T-helper 17 cell (primary cell): ENCODE data around the gene SEPTIN3. TPM values are rescaled to one million over a fixed set of nuclear protein-coding genes. Genes with fewer than 3 reads are reported as not detected.
"Not testable (repeated sequence)": the region's sequence is repeated elsewhere in the genome, so short reads cannot be mapped to it uniquely, and the experiment has no call there.

Source experiments
- ATAC-seq: fragments of 150-1000 bp; cut with Tn5 transposase; 2 replicates; pipeline ENCODE4 v1.10.0; 2021; ENCODE audit warnings: mild to moderate bottlenecking, moderate library complexity
- DNase-seq, 3 donors: peaks; one replicate each; pipeline versions ENCODE4 v3.0.0 to v3.0.0-alpha.2; 2020 to 2021
- H3K9me3 ChIP-seq: one replicate; pipeline ENCODE4 v1.7.0; 2013; ENCODE audit warnings: low read length, mild to moderate bottlenecking; ENCODE audit not compliant: control insufficient read depth, poor library complexity, severe bottlenecking
- H3K27ac Mint-ChIP-seq: one replicate; pipeline ENCODE4 v1.8.0; 2022; ENCODE audit warnings: mild to moderate bottlenecking, moderate library complexity, mixed read lengths
- H3K27me3 Mint-ChIP-seq: one replicate; pipeline ENCODE4 v1.8.0; 2022; ENCODE audit warnings: mixed read lengths
- H3K36me3 Mint-ChIP-seq: one replicate; pipeline ENCODE4 v1.8.0; 2022; ENCODE audit warnings: low read depth, mixed read lengths
- H3K4me1 Mint-ChIP-seq: one replicate; pipeline ENCODE4 v1.8.0; 2022; ENCODE audit warnings: mild to moderate bottlenecking, mixed read lengths
- H3K4me3 Mint-ChIP-seq: one replicate; pipeline ENCODE4 v1.8.0; 2022; ENCODE audit warnings: mild to moderate bottlenecking, moderate library complexity, mixed read lengths
- total RNA-seq, 4 donors: library from RNA in 2 of 4; stranded (reverse) in 2 of 4; gene quantifications; one replicate each; pipeline ENCODE4 v1.2.3 and lab custom pipeline; 2022 to 2026

SEPTIN3 gene
- total RNA-seq, 2 donors from 2014 or later, result 0.42 TPM; not detected in 1

- not testable (repeated sequence) for H3K9me3 ChIP-seq, H3K4me3 Mint-ChIP-seq, H3K27me3 Mint-ChIP-seq, DNase-seq, ATAC-seq, H3K36me3 Mint-ChIP-seq
- Mint-ChIP-seq H3K4me1 (peaks cover 12% of the 10 kb centered on the region), H3K27ac (peak overlapping the region; percentile 56)
Measured at GRCh38 chr22:41948928-41949296, 20.3 kb upstream of the SEPTIN3 start.

- ATAC-seq (no peak), DNase-seq (no peak)
- H3K9me3 ChIP-seq, result no peaks in the 10 kb centered on the region
- no peak overlapping the region for H3K4me3 Mint-ChIP-seq
- H3K27ac Mint-ChIP-seq, result no peak overlapping the region
- H3K4me1 Mint-ChIP-seq, result peaks cover 12% of the 10 kb centered on the region
- no peaks in the 10 kb centered on the region for H3K36me3 Mint-ChIP-seq
- no peaks in the 10 kb centered on the region for H3K27me3 Mint-ChIP-seq
Measured at GRCh38 chr22:41949297-41949965, 19.8 kb upstream of the SEPTIN3 start.

- Mint-ChIP-seq H3K27ac (no peak within 1 kb of the TSS), H3K4me3 (no peak within 1 kb of the TSS), H3K4me1 (peaks cover 5% of the 10 kb centered on the region), H3K36me3 (no peaks in the 10 kb centered on the region), H3K27me3 (no peaks in the 10 kb centered on the region)
- ATAC-seq (no peak), DNase-seq (no peak)
- no peaks in the 10 kb centered on the region for H3K9me3 ChIP-seq
Measured at GRCh38 chr22:41951898-41952474, 17.3 kb upstream of the SEPTIN3 start, which contains the start of gene SMIM45. Gene SMIM45 (plus strand): TSS chr22:41952150.

- Mint-ChIP-seq H3K36me3 (no peaks in the 10 kb centered on the region), H3K4me3 (no peak overlapping the region), H3K27me3 (no peaks in the 10 kb centered on the region), H3K4me1 (peaks cover 6% of the 10 kb centered on the region), H3K27ac (no peak overlapping the region)
- H3K9me3 ChIP-seq, result no peaks in the 10 kb centered on the region
- ATAC-seq, result no peak
- DNase-seq, result no peak
Measured at GRCh38 chr22:41952713-41953112, 16.5 kb upstream of the SEPTIN3 start.

GRCh38 chr22:41957941-41958556 lies 11.2 kb upstream of the SEPTIN3 start:
- H3K36me3 Mint-ChIP-seq, result no peaks in the 10 kb centered on the region
- DNase-seq, result no peak
- ATAC-seq, result peak; percentile 57
- no peak overlapping the region for H3K27ac Mint-ChIP-seq
- no peaks in the 10 kb centered on the region for H3K9me3 ChIP-seq
- H3K4me3 Mint-ChIP-seq, result no peak overlapping the region
- H3K27me3 Mint-ChIP-seq, result no peaks in the 10 kb centered on the region
- peaks cover 3% of the 10 kb centered on the region for H3K4me1 Mint-ChIP-seq

- DNase-seq, result no peak
Measured at GRCh38 chr22:41963453-41964111, 5.7 kb upstream of the SEPTIN3 start.

GRCh38 chr22:41964112-41964491 lies 5.1 kb upstream of the SEPTIN3 start:
- ATAC-seq (no peak), DNase-seq (no peak)
- Mint-ChIP-seq H3K27ac (no peak overlapping the region), H3K27me3 (peaks cover 14% of the 10 kb centered on the region), H3K4me3 (no peak overlapping the region), H3K4me1 (peaks cover 3% of the 10 kb centered on the region), H3K36me3 (no peaks in the 10 kb centered on the region)
- no peaks in the 10 kb centered on the region for H3K9me3 ChIP-seq

More at GRCh38 chr22:41963453-41964111, 5.7 kb upstream of the SEPTIN3 start:
- Mint-ChIP-seq H3K36me3 (no peaks in the 10 kb centered on the region), H3K4me1 (peaks cover 3% of the 10 kb centered on the region), H3K27me3 (peaks cover 10% of the 10 kb centered on the region), H3K27ac (no peak overlapping the region), H3K4me3 (no peak overlapping the region)
- no peak for ATAC-seq
- H3K9me3 ChIP-seq, result no peaks in the 10 kb centered on the region

GRCh38 chr22:41966225-41966606 lies 3.0 kb upstream of the SEPTIN3 start:
- Mint-ChIP-seq H3K36me3 (no peaks in the 10 kb centered on the region), H3K27ac (no peak overlapping the region), H3K4me3 (peak overlapping the region; percentile 33), H3K27me3 (peaks cover 24% of the 10 kb centered on the region), H3K4me1 (peaks cover 3% of the 10 kb centered on the region)
- ATAC-seq, result no peak
- H3K9me3 ChIP-seq, result no peaks in the 10 kb centered on the region
- no peak for DNase-seq

- Mint-ChIP-seq H3K36me3 (no peaks in the 10 kb centered on the region), H3K27me3 (peaks cover 29% of the 10 kb centered on the region), H3K4me1 (peaks cover 3% of the 10 kb centered on the region), H3K4me3 (peak overlapping the region; percentile 33), H3K27ac (no peak overlapping the region)
- ATAC-seq, result peak; percentile 72
- no peaks in the 10 kb centered on the region for H3K9me3 ChIP-seq
- DNase-seq, result peak in 1 of 3 donors; percentile 9
Measured at GRCh38 chr22:41966607-41967240, 2.5 kb upstream of the SEPTIN3 start.

- H3K4me1 Mint-ChIP-seq, result peaks cover 3% of the 10 kb centered on the region
- no peak overlapping the region for H3K4me3 Mint-ChIP-seq
- H3K27ac Mint-ChIP-seq, result no peak overlapping the region
- H3K9me3 ChIP-seq, result no peaks in the 10 kb centered on the region
- DNase-seq, result no peak
- peaks cover 45% of the 10 kb centered on the region for H3K27me3 Mint-ChIP-seq
- no peaks in the 10 kb centered on the region for H3K36me3 Mint-ChIP-seq
- no peak for ATAC-seq
Measured at GRCh38 chr22:41968601-41969000, 642 bp upstream of the SEPTIN3 start.

- no peak for DNase-seq
- H3K9me3 ChIP-seq, result no peaks in the 10 kb centered on the region
- Mint-ChIP-seq H3K36me3 (no peaks in the 10 kb centered on the region), H3K4me3 (no peak overlapping the region), H3K27ac (no peak overlapping the region), H3K4me1 (peaks cover 3% of the 10 kb centered on the region), H3K27me3 (peaks cover 51% of the 10 kb centered on the region)
- no peak for ATAC-seq
Measured at GRCh38 chr22:41970601-41971000, 1.4 kb downstream of the SEPTIN3 start.

- H3K27ac Mint-ChIP-seq, result no peak overlapping the region
- DNase-seq, result no peak
- no peaks in the 10 kb centered on the region for H3K36me3 Mint-ChIP-seq
- ATAC-seq, result no peak
- H3K4me1 Mint-ChIP-seq, result peaks cover 6% of the 10 kb centered on the region
- H3K9me3 ChIP-seq, result no peaks in the 10 kb centered on the region
- H3K4me3 Mint-ChIP-seq, result no peak overlapping the region
- H3K27me3 Mint-ChIP-seq, result peaks cover 58% of the 10 kb centered on the region
Measured at GRCh38 chr22:41971431-41971830, 2.2 kb downstream of the SEPTIN3 start.

- no peaks in the 10 kb centered on the region for H3K9me3 ChIP-seq
- DNase-seq (no peak), ATAC-seq (no peak)
- Mint-ChIP-seq H3K27me3 (peaks cover 49% of the 10 kb centered on the region), H3K27ac (no peak overlapping the region), H3K36me3 (no peaks in the 10 kb centered on the region), H3K4me3 (no peak overlapping the region), H3K4me1 (peaks cover 4% of the 10 kb centered on the region)
Measured at GRCh38 chr22:41974691-41975290, 5.5 kb downstream of the SEPTIN3 start.
